Left renal pelvis (tissue), 4 donors: ENCODE data around the gene NINL. TPM values are rescaled to one million over a fixed set of nuclear protein-coding genes. Genes with fewer than 3 reads are reported as not detected.

ENCODE experiments used
- DNase-seq, 4 donors: peaks; one replicate each; pipeline ENCODE4 v3.0.0-alpha.2; 2013; ENCODE audit warnings: low read depth in 4 of 4, low spot score in 3 of 4
- polyA plus RNA-seq, 4 donors: library from polyadenylated mRNA; unstranded; fragments of 120-200 nt; gene quantifications; one replicate each; pipeline ENCODE4 v1.2.1, GENCODE V29; 2013; ENCODE audit not compliant: insufficient read length in 4 of 4

Gene NINL
- polyA plus RNA-seq, 4 donors: 30.1 to 53.6 (median 44.1) TPM

DNA sequence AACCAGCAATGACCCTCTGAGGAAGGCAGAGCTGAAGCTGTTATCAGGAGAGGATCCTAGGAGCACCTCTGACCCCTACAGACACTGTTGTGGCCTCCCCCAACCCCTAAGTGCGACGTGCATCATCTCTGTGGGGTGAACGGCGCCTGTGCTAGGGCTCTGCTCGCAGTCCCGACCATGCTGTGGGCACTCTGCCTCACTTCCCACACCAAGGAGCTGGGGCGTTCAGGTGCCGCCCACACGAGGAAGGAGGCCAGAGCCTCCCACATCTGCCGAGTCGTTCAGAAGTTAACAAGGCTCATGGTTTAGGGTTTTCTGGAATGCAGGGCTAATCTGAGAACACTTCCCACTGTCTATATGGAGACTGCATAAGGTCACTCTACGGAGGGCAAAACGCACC, 115.8 kb downstream of the NINL start:
- DNase-seq: no peak

DNA sequence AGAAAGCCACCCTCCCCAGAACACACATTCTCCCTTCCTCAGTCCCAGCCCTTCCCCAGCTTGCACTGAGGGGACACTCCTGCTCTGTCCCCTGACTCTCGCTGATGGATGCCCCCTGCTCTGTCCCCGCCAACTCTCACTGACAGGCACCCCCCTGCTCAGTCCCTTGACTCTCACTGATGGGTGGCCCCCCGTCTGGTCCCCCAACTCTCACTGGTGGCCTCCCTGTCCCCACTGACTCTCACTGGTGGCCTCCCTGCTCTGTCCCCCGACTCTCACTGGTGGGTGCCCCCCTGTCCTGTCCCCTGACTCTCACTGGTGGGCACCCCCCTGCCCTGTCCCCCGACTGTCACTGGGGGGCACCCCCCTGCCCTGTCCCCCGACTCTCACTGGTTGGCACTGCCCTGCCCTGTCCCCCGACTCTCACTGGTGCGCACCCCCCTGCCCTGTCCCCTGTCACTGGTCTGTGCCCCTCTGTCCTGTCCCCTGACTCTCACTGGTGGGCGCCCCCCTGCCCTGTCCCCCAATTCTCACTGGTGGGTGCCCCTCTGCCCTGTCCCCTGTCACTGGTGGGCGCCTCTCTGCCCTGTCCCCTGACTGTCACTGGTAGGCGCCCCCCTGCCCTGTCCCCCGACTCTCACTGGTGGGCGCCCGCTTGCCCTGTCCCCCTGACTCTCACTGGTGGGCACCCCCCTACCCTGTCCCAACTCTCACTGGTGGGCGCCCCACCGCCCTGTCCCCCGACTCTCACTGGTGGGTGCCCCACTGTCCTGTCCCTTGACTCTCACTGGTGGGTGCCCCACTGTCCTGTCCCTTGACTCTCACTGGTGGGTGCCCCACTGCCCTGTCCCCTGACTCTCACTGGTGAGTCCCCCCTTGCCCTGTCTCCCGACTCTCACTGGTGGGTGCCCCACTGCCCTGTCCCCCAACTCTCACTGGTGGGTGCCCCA, 116.9 kb downstream of the NINL start:
- DNase-seq: no peak

DNA sequence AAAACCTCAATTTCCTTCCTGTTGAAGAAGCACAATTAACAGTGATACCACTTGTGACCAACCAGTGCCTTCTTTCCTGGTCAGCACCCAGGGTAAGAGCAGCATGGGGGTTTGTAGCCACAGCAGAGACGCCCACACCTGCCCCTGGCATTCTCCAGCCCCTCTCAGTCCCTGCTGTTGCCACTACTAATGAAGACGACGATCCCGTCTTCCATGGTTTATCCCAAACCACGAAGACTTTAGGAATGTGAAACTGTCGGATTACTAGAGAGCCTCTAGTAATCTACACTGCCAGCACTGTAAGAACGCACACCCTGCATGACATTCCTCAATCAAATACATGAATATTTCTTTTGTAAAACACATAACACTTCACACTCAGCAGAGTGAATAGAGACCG, 117.9 kb downstream of the NINL start:
- no peak for DNase-seq

DNA sequence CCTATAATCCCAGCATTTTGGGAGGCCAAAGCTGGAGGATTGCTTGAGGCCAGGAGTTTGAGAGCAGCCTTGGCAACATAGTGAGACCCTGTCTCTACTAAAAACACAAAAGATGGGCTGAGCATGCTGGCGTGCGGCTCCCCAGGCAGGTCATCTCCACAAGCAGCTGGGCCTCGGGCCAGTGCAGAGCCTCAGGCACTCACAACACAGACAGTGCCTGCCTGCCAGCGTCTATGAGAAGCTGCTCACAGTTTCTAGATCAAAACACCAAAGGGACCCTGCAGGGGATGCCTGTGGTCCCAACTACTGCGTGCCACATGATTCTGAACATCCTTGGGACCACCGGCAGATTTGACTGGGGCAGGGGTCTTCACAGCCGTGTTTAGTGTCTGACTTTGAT, 118.5 kb downstream of the NINL start:
- no peak for DNase-seq

DNA sequence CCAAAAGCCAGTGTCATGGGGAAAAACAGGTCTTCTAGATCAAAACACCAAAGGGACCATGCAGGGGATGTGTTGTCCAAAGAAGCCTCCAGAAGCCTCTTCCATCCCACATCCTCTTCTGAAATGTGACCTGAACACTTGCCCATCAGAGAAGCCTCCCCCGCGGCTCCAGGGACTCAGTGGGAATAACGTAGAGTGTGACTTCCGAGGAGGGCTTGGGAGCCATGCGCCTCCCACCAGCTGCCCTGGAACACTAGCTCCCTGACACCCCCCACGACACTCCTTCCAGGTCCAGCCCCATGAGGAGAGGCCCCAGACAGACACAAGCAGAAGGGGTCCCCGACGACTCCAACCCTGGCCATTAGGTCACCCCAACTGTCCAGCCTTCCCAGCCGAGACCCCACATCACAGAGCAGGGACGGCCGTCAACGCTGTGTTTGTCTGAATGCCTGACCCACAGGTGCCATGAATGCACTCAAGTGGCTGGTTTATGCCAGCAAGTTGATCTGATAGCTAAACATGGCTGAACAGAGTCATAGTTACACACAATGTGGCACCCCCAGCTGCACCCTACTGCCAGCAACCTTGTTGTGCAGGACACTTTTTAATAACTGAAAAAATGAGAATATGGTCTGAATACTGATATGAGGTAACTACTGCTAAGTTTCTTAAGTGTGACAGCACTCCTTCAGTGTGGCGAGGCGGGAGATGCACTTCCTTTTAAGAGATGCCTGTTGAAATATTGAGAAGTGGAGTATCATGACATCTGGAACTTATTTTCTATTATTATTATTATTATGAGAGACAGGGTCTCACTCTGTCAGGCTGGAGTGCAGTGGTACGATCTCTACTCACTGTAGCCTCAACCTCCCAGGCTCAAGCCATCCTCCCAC, 119.8 kb downstream of the NINL start:
- no peak for DNase-seq

DNA sequence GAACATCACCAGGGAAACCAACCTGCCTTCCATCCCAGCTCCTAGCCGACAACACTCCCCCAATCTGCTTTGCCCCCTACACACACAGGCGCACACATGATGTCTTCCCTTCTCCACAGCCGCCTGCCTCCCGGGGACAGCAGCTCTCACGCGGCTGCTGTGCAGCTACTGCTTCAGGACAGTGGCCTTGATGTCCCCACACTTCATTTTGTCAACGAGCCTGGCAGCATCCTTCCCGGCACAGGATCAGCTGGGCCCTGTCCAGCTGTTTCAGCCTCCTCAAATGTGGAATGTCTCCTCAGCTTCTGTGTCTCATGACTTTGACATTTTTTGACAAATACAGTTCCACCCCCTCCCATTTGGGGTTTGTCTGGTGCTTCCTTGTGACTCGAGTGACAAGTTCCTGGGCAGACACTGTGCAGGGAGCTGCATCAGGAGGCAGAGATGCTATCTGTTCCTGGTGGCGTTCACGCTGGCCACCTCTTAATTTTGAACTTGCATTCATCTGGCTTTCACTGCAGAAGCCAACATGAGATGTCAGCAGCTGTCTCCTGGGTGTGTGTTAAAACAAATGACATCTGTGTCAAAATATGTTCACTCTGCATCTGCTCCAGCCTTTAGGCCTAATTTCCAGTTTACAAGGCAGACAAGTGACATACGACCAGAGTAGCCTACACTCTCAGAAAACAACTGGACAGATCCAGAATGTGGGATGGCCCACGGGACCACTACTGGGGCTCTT, 120.7 kb downstream of the NINL start:
- no peak for DNase-seq

DNA sequence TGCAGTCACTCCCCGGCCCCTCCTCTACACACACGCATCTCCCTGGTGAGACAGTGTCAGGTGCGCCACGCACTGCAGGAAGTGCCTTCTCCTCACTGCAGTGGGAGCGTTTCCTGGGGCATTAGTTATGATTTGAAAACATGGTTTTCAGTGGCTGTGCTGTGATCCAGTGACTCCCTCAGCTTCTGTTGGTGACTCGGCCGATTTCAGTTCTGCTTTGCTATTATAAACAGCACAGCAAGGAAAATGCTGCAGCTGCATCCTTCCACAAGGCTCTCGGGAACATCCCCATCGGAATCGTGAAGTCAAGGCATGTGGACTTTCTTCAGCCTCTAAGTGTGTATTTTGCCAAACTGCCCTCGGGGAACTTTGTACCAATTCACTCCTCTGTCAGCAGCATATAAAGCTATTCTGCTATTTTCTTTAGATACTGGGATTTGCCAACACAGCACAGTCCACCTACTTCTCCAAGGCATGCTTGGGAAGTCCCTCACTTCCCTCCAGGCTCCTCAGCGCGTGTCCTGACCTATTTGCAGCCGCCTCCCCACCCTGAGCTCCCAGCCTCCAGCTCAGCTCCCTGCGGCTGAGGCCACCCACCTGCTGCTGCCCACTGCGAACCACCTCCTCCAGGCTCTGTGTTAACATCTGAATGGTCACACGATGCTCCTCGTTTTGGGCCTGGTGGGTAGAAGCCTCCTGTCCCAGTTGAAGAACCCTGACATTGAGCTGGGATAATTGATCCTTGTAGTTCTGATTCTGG, 123.4 kb downstream of the NINL start:
- no peak for DNase-seq

DNA sequence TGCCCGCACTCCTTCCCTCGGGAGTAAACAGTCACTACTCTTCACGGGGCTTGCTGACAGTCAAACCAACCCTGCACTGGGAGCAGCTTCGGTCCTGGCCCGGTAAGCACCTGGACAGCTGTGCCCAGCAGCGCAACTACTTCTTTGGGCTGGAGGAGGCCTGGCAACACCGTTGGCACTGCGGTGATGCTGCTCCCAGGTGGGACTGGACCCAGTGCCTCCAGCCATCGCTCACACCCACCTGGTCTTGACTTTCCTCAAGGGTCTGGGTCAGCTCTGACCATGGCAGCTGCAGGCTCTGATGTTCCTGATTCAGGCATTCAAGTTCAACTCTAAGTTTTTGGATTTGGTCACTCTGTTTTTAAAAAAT, 124.1 kb downstream of the NINL start:
- DNase-seq: no peak

DNA sequence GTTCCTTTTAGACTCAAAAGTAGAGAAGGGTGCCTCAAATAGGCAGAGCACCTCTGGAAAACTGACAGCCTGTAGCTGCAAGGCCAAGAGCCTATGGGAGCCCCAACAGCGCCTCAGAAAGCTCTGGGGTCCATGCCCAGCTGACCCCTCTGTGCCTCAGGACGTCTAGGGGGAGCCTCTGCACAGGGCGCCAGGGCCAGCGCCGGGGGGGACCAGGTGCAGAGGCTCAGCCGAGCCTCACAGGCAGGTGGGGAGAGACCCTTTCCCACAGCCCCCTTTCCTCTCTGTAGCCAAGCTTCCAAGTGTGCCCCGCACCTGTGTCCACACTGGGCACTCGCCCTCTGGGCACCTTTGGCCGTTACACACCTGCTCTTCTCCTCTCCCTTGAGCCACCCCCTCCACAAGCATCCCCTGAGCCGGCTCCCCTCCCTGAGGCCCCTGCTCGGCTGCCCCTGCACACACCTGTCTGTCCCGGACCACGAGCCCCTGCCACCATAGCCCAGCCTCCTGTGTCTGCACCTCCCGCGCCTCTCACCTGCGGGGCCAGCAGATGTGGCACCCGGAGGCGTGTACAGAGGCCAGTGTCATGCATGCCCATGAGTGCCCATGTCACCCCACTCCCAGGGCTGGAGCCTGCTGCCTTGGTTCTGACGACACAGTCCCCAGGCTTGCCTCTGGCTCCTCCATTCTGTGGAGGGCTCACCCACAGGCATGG, 124.6 kb downstream of the NINL start:
- DNase-seq: no peak

DNA sequence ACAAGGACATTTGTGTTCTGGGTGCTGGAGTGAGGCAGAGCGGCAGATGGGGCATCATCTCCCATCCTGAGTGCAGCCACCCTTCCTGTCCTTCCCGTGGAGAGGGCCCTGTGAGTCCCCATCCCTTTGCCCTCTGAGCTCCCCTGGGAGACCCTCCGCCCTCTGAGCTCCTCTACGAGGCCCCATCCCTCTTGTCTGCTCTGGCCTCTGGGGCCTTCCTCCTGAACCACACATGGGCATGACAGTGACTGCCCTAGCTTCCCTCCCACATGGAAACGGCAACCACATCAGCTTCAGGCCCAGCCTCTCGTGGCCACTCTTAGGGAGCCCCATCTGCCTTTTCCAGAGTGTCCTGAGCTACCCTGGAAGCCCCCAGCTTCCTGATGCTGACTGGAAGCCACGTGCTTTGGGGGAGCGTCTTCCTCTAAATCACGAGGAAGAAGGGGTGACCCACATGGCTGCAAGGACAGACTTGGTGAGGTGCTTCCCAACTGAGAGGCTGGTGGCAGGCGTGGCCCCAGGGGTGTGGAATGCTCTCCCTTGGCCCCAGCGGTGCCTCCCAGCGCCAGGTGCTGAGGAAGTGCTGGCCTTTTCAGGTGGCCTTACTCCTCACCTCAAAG, 125.3 kb downstream of the NINL start:
- no peak for DNase-seq

DNA sequence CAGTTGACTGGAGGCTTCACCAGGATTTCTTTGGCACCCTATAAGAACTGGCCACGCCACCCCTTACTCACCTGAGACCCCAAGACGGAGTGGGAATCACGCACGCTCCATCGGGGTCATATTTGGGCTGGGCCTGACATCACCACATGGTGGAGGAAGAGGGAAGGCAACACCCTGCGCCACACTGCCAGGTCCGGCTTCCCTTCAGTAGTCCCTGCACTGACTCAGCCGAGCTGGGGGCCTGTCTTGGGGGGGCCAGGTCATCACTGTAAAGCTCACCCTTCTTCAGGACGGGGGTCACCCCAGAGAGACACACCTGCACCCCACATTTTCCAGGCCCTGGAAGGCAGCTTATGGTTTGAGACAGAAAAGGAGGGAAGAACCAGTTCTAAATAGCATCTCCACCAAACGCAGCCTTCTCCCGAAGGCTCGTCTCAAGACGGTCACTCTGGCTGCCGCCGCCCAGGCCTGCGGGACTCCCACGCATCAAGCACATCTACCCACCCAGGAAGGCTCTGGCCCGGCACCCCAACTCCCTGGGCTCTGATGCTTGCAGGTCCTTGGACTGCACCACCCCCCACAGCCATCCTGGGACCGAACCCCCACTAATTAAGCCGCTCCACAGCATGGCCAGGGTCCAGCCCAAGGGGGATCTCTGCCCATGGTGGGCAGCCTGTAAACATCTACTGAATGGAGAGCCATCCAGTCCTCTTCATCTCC, 126.1 kb downstream of the NINL start:
- no peak for DNase-seq

DNA sequence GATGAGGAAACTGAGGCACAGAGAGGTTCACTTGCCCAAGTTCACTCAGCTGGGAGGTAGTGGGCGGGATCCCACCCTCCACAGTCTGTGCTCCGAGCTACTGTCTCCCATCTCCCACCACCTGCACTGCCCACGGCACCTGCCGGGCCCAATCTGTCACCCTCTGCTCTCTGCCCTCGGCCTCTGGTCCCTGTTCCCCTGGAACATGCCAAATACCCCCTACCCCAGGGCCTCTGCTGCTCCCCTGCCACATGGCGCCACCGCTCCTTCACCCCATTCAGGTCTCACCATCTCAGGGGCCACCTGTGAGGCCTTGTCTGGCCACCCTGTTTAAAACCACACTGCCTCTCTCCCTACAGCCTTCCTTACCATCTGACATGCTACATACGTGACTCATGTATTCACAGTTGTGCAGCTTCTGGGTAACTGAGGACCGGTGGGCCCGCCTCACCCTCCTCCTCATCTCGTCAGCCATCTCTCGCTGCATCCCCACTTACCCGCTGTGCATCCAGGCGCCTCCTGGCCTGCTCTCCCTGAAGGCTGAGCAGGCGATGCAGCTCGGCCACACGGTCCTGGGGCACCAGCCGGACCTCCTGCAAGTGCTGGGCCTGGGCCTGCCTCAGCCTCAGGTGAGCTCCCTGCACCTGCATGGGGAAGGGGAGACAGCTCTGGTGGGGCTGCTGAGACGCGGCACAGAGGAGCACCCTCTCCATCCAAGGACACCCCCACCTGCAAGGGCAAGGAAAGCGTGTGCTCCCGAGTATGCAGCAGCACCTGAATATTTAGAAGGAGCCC, 127.2 kb downstream of the NINL start:
- no peak for DNase-seq

DNA sequence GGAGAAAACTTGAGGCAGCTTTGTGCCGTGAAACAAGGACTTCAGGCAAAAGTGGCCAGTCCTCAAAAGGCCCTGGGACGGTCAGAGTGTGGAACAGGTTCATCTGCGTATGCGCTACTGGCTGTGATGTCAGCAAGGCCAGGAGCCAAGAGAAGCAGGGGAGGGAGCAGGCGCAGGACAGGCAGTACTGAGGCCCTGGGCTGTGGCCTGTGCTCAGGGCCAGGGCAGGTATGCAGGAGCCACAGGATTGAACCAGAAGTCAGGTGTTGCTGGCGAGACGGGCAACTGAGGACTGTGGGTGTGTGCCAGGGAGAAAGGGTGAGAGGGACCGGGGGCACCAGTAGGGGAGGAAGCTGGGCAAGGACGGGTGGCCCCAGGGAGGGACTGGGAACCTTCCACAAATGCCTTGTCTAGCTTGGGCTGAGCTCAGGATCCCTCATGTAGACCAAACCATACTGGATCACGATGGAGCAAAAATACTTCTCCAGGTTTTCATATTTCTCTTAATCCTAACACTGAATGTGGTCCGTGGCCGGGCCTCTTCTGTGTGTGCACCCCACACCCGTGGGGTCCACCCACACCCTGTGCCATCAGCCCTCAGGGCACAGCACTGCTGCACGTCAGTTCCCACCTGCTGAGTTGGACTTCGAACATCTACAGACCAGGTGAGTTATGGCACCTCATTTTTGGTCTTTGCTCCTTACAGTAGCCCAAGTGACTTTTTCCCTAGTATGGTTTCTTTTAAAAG, 131.0 kb downstream of the NINL start:
- no peak for DNase-seq

DNA sequence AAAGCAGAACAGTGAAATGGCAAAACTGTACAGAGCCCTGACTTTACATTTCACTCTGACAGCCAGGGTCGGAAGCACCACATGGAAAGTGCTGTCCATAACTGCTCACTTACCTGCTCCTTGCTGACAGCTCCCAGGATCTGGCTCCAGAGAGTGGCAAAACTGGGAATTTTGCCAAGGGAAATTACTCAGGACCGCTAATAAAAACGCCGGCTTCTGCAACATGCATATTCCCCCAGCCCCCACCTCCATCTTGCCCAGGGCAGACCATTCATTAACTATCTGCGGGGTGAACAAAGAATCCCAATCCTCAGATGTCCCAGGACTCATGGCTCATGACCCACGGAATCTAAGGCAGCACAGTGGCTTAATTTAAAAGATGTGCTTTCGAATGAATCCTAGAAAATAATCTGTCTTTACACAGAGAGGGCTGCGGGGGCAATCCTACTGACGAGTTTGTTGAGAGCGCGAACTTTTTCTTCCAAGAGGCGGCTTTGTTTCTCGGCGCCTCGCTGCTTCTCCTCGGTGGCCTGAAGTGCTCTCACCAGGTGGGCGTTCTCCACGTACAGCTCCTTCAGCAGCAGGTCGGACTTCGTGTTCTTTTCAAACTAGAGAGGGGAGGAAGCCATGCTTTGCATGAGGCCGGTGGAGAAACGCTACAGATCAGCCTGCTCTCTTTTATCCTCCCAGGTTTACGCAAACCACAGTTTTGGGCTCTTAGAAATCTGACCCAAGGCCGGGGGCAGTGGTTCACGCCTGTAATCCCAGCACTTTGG, 132.1 kb downstream of the NINL start:
- DNase-seq: no peak

DNA sequence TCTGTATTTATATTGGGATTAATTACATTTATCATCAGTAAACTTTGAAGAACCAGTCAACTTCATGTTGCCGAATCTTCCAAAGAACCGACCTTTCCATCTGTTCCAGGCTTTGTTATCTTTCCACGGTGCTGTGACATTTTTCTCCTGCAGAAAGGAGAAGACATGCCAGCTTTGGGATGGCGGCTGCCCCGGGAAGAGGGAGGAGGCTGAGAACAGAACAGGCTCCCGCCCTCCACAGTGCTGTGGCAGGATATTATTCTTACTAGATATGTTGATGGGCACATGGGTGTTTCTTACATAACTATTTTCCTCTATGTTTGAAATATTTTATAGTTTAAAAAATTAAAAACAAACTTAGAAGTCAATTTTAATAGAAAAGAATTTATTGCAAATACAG, 133.0 kb downstream of the NINL start:
- DNase-seq: no peak

DNA sequence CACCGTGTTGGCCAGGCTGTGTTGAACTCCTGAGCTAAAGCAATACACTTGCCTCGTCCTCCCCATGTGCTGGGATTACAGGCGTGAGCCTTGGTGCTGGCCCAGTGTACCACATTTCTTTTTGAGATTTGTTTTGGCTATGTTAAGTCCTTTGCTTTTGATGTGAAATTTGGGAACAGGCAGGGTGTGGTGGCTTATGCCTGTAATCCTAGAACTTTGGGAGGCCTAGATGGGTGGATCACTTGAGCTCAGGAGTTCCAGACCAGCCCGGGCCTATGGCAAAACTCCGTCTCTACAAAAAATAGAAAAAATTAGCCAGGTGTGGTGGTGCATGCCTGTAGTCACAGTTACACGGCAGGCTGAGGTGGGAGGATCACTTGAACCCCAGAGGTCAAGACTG, 137.7 kb downstream of the NINL start:
- no peak for DNase-seq
